ENCODE results near the gene IRF2BP2. TPM values are rescaled to one million over a fixed set of nuclear protein-coding genes. Genes with fewer than 3 reads are reported as not detected.
A peak's percentile ranks its signal among the peaks of the same experiment; 100 is the strongest.

The IRF2BP2 gene
- total and polyA plus RNA-seq, 2 of the 13 experiments (the other 11 are each of a cell fraction or from before 2014, with no cell fraction given), result 140 to 147 TPM

DNA sequence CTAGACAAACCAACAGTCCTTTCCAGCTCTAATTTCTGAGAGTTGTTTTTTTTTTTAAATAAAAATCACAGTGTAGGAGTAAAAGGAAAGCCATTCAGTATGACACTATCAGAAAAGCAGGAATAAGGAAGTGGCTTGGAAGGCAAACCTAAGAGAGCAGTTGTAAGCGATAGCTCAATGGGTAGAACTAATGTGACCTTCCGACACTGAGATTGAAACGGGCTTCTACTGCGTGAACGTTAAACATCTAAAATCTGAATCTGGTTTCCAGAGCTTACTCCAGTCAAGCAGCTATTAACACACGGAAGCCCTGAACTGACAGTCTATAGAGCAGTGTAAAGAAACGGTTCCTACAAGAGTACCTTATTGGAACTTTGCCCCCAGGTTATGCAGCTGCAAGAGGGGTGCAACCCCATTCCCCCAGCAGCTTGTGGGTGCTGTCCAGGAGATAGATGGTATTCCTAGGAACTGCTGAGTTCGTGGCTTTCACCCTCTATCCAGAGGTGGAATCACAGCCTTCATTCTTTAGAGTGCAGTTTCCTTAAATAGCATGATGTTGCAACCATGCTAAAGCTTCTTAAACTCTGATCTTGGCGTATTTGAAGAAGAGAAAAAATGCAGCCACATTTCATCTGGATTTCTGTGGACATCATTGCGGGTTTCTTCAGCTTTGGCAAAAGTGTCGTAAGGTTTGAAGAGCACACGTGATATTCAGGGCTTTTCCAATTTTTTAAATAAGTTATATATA, 3.3 kb upstream of the IRF2BP2 start:
- H3K4me1 ChIP-seq (ENCODE audit: insufficient read depth, low read length), result peaks cover 74% of the 10 kb centered on the region
- intact Hi-C loops (cut with micrococcal nuclease; ENCODE audit: unreplicated experiment), result loop anchor here (2.0 to 5.0 kb wide), 4 partner anchors 69 to 469 kb away; no protein-coding TSS in a partner anchor
- 0 out of 2 replicates have a peak, but pooled peaks have one; percentile 14 for TF ChIP-seq ZNF296 (CRISPR knock-in tag; conservative IDR thresholded peaks at IDR 0.05)
- TF ChIP-seq TGIF2 (CRISPR knock-in tag; IDR thresholded peaks at IDR 0.05), result 0 out of 2 replicates have a peak, but pooled peaks have one; percentile 53
- 0 out of 2 replicates have a peak, but pooled peaks have one; percentile 32 for TF ChIP-seq ZNF354B (CRISPR knock-in tag; IDR thresholded peaks at IDR 0.05)
- TF ChIP-seq, protein P1, sequence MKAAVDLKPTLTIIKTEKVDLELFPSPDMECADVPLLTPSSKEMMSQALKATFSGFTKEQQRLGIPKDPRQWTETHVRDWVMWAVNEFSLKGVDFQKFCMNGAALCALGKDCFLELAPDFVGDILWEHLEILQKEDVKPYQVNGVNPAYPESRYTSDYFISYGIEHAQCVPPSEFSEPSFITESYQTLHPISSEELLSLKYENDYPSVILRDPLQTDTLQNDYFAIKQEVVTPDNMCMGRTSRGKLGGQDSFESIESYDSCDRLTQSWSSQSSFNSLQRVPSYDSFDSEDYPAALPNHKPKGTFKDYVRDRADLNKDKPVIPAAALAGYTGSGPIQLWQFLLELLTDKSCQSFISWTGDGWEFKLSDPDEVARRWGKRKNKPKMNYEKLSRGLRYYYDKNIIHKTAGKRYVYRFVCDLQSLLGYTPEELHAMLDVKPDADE (CRISPR knock-in tag; IDR thresholded peaks at IDR 0.05), result no peak
- TF ChIP-seq RBFOX2 (IDR thresholded peaks at IDR 0.05; ENCODE audit: low read depth, low read length), result peak; percentile 97
- peak; percentile 82 for TF ChIP-seq MED1 (CRISPR knock-in tag; IDR thresholded peaks at IDR 0.05)
- no peak for TF ChIP-seq ZNF350 (CRISPR knock-in tag; IDR thresholded peaks at IDR 0.05; ENCODE audit: borderline replicate concordance, low read depth)
- 0 out of 2 replicates have a peak, but pooled peaks have one; percentile 44 for TF ChIP-seq ZSCAN9 (CRISPR knock-in tag; IDR thresholded peaks at IDR 0.05; ENCODE audit: borderline replicate concordance)
- TF ChIP-seq, protein P2, sequence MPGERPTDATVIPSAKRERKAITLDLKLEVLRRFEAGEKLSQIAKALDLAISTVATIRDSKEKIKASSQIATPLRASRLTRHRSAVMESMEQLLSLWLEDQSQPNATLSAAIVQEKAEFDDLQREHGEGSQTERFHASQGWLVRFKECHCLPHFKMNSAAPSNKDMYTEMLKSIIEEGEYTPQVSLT (CRISPR knock-in tag; IDR thresholded peaks at IDR 0.05; ENCODE audit: borderline replicate concordance, low read depth), result no peak
- TF ChIP-seq TOPORS (CRISPR knock-in tag; IDR thresholded peaks at IDR 0.05), result peak; percentile 22; the same call in 1 of the 2 replicates
- no peak for TF ChIP-seq MATR3 (CRISPR knock-in tag; IDR thresholded peaks at IDR 0.05)
- TF ChIP-seq, protein P3, sequence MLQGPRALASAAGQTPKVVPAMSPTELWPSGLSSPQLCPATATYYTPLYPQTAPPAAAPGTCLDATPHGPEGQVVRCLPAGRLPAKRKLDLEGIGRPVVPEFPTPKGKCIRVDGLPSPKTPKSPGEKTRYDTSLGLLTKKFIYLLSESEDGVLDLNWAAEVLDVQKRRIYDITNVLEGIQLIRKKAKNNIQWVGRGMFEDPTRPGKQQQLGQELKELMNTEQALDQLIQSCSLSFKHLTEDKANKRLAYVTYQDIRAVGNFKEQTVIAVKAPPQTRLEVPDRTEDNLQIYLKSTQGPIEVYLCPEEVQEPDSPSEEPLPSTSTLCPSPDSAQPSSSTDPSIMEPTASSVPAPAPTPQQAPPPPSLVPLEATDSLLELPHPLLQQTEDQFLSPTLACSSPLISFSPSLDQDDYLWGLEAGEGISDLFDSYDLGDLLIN (CRISPR knock-in tag; IDR thresholded peaks at IDR 0.05; ENCODE audit: borderline replicate concordance), result no peak
- TF ChIP-seq, protein P4, sequence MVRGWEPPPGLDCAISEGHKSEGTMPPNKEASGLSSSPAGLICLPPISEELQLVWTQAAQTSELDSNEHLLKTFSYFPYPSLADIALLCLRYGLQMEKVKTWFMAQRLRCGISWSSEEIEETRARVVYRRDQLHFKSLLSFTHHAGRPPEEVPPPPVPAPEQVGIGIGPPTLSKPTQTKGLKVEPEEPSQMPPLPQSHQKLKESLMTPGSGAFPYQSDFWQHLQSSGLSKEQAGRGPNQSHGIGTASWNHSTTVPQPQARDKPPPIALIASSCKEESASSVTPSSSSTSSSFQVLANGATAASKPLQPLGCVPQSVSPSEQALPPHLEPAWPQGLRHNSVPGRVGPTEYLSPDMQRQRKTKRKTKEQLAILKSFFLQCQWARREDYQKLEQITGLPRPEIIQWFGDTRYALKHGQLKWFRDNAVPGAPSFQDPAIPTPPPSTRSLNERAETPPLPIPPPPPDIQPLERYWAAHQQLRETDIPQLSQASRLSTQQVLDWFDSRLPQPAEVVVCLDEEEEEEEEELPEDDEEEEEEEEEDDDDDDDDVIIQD (CRISPR knock-in tag; IDR thresholded peaks at IDR 0.05; ENCODE audit: low read depth), result no peak
- peak; percentile 31; the same call in 1 of the 2 replicates for TF ChIP-seq HDAC2 (CRISPR knock-in tag; IDR thresholded peaks at IDR 0.05)
- TF ChIP-seq, protein P5, sequence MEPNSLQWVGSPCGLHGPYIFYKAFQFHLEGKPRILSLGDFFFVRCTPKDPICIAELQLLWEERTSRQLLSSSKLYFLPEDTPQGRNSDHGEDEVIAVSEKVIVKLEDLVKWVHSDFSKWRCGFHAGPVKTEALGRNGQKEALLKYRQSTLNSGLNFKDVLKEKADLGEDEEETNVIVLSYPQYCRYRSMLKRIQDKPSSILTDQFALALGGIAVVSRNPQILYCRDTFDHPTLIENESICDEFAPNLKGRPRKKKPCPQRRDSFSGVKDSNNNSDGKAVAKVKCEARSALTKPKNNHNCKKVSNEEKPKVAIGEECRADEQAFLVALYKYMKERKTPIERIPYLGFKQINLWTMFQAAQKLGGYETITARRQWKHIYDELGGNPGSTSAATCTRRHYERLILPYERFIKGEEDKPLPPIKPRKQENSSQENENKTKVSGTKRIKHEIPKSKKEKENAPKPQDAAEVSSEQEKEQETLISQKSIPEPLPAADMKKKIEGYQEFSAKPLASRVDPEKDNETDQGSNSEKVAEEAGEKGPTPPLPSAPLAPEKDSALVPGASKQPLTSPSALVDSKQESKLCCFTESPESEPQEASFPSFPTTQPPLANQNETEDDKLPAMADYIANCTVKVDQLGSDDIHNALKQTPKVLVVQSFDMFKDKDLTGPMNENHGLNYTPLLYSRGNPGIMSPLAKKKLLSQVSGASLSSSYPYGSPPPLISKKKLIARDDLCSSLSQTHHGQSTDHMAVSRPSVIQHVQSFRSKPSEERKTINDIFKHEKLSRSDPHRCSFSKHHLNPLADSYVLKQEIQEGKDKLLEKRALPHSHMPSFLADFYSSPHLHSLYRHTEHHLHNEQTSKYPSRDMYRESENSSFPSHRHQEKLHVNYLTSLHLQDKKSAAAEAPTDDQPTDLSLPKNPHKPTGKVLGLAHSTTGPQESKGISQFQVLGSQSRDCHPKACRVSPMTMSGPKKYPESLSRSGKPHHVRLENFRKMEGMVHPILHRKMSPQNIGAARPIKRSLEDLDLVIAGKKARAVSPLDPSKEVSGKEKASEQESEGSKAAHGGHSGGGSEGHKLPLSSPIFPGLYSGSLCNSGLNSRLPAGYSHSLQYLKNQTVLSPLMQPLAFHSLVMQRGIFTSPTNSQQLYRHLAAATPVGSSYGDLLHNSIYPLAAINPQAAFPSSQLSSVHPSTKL (CRISPR knock-in tag; IDR thresholded peaks at IDR 0.05), result peak; percentile 62

More for the DNA sequence above, 3.3 kb upstream of the IRF2BP2 start:
- FAIRE-seq (no peak), ATAC-seq (no peak), DNase-seq (ENCODE audit: low spot score) (peak; percentile 55)
- H3K9me3 ChIP-seq (ENCODE audit: low read length), result no peaks in the 10 kb centered on the region
- H3K36me3 ChIP-seq (replicated peaks in 1 of 2; ENCODE audit: control insufficient read depth in 1 of 2, insufficient read depth in 2 of 2, low read length in 2 of 2), result no peaks in the 10 kb centered on the region
- no peak overlapping the region for H2AFZ ChIP-seq (ENCODE audit: low read length)
- CTCF ChIA-PET (ENCODE audit: low intra/inter-chr PET ratio, low total read pairs), result no interaction called here
- POLR2A ChIA-PET, result interaction anchor here (0.7 to 9.7 kb wide), 45 partner anchors 8 to 470 kb away, joined by 3 to 1137 read pairs (median 15); no protein-coding TSS in a partner anchor
- H3K9ac ChIP-seq (ENCODE audit: insufficient read depth, low read depth, low read length), result peak overlapping the region; percentile 93
- peak overlapping the region; percentile 97 for H3K4me2 ChIP-seq (ENCODE audit: low read depth, low read length)
- in situ Hi-C loops (cut with HindIII; ENCODE audit: extremely low pct_ligation_motif_present, low pct_unique_long_range_greater_than_20kb), result loop anchor here (5.0 kb wide), 4 partner anchors 104 to 459 kb away; no protein-coding TSS in a partner anchor
- peaks cover 10% of the 10 kb centered on the region for H3K79me2 ChIP-seq (ENCODE audit: insufficient read depth, low read length)
- 2% methylated on average over 12 of the region's 12 CpGs for WGBS (ENCODE audit: low lambda C conversion rate)
- H3K27me3 ChIP-seq (ENCODE audit: control insufficient read depth in 1 of 2, insufficient read depth in 2 of 2, low read length in 2 of 2), result no peaks in the 10 kb centered on the region; a peak in 1 of 5 replicates
- no peaks in the 10 kb centered on the region for H4K20me1 ChIP-seq (ENCODE audit: insufficient read depth, low read length)
- peak overlapping the region; percentile 8 to 54 (median 16); a peak in 5 of 6 replicates for H3K4me3 ChIP-seq (replicated peaks in 1 of 3; ENCODE audit: insufficient read depth in 1 of 3, low read depth in 2 of 3, low read length in 3 of 3)
- peak overlapping the region; percentile 99 for H3K27ac ChIP-seq (ENCODE audit: extremely low read length, insufficient read depth, low read length)
- TSS peak; percentile 91 for BruUV-seq (replicated peaks)

All from HepG2 (cell line).